Measurements from ENCODE around the gene LRRC74B. TPM values are rescaled to one million over a fixed set of nuclear protein-coding genes. Genes with fewer than 3 reads are reported as not detected.
"Not testable (repeated sequence)": the region's sequence is repeated elsewhere in the genome, so short reads cannot be mapped to it uniquely, and the experiment has no call there.

Gene LRRC74B
- total RNA-seq, 1 donor from 2014 or later, result 0.20 TPM

DNA sequence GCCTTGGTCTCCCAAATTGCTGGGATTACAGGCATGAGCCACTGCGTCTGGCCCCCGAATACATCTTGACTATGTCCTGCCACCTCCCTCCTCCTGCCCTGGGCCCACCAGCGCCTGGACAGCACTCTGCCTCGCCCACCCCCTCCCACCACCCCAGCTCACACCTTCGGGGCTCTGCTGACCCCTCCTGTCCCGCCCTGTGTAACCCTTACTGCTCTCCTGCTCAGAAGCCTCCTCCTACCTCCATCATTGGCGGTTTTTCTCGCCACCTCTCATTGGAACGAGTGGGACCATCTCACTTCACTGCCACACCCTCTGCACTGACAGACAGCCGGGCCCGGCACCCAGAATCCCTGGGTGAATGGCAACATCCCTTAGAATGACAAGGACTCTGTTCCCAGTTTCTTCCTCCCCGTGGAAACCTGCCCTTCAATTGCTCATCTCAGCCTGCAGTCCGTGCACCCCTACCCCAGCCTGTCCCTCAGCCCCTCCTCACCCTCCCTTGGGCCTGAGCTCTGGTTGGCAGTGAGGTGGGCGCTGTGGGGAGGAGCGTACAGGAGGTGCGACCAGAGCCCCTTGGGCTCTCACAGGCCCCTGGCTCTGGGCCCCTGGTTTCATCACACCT is 32.2 kb downstream of the LRRC74B start:
- ATAC-seq, result no peak

DNA sequence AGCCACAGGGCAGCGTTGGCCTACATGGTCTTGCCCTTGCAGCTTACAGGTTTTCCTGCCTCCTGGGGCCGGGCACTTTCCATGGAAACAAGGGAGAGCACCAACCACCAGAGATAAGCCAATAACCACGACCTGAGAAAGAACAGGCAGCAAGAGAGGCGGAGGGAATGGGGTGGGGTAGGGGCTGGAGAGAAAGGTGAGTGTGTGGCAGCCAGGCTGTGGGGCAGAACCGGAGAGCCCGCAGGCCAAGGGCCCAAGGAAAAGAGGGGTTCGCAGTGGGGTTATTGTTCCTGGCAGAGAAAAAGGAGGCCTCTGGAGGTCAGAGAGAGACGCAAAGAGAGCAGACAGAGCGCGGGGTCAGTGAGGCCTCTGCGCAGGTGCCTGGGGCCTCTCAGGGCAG is 33.2 kb downstream of the LRRC74B start:
- no peak for ATAC-seq

DNA sequence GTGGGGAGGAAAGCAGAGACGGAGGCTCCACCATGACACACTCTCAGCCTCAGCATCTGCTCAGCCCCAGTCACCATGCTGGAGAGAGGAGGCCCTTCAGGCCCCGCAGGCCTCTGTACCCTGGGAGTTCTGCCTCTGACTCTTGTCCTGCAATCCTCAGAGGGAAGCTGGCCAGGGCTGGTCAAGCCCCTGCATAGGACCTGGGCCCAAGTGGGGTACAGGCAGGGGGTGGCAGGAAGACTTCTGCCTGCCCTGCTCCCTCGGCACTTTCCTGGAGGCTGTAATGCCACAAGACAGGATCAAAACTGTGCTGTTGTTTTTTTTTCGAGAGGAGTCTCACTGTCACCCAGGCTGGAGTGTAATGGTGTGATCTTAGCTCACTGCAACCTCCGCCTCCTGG is 33.7 kb downstream of the LRRC74B start:
- no peak for ATAC-seq

DNA sequence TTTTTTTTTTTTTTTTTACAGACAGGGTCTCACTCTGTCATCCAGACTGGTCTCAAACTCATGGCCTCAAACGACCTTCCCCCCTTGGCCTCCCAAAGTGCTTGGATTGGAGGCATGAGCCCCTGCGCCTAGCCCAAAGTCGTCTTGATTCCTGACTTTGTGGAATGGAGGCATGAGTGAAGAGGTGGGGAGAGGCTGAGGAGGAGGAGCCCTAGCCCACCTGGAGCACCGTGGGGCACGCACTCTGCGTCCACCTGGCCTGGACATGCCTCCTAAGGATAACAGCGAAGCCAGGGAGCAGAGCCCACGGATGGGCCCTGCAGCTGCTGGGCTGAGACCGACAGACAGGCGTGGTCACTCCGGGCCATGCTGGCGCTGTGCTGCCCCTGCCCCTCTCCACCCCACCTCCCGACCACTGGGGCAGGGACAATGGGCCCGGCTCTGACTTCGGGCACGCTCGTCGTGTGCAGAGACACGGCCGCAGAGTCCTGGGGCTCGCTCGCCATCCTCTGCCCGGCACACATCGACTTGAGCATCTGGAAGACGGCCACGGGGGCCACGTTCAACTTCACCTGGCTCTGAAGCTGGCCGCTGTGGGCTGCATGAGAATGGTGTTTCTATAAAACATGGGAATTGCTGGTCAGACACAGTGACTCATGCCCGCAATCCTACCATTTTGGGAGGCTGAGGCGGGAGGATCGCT is 34.8 kb downstream of the LRRC74B start:
- no peak for ATAC-seq

DNA sequence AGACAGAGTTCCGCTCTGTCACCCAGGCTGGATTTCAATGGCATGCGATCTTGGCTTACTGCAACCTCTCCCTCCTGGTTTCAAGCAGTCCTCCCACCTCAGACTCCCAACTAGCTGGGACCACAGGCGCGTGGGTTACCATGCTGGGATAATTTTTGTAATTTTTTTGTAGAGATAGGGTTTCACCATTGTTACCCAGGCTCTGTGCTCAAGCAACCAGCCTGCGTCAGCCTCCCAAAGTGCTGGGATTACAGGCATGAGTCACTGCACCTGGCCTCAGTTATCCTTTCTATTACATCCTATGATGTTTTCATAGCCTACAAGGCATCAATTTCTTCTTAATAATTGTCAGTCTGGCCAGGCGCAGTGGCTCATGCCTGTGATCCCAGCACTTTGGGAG is 36.5 kb downstream of the LRRC74B start:
- ATAC-seq, result peak; percentile 59

DNA sequence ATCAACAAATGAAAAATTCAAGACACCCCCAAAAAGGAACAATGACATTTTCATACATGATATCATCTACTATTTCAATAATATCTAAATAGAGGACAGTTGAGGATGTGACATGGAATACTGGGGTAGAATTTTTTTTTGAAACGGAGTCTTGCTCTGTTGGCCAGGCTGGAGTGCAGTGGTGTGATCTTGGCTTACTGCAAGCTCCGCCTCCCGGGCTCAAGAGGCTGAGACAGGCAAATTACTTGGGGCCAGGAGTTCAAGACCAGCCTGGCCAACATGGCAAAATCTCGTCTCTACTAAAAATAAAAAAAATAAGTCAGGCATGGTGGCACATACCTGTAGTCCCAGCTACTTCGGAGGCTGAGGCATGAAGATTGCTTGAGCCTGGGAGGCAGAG is 41.4 kb downstream of the LRRC74B start:
- no peak for ATAC-seq

GRCh38 chr22:21087926-21088325 is 42.2 kb downstream of the LRRC74B start:
- ATAC-seq, result not testable (repeated sequence)

- not testable (repeated sequence) for ATAC-seq
Observed at GRCh38 chr22:21091220-21091619, 45.5 kb downstream of the LRRC74B start.

GRCh38 chr22:21092797-21093554 is 47.2 kb downstream of the LRRC74B start:
- ATAC-seq, result no peak

GRCh38 chr22:21093555-21094137 is 47.9 kb downstream of the LRRC74B start:
- ATAC-seq, result not testable (repeated sequence)

DNA sequence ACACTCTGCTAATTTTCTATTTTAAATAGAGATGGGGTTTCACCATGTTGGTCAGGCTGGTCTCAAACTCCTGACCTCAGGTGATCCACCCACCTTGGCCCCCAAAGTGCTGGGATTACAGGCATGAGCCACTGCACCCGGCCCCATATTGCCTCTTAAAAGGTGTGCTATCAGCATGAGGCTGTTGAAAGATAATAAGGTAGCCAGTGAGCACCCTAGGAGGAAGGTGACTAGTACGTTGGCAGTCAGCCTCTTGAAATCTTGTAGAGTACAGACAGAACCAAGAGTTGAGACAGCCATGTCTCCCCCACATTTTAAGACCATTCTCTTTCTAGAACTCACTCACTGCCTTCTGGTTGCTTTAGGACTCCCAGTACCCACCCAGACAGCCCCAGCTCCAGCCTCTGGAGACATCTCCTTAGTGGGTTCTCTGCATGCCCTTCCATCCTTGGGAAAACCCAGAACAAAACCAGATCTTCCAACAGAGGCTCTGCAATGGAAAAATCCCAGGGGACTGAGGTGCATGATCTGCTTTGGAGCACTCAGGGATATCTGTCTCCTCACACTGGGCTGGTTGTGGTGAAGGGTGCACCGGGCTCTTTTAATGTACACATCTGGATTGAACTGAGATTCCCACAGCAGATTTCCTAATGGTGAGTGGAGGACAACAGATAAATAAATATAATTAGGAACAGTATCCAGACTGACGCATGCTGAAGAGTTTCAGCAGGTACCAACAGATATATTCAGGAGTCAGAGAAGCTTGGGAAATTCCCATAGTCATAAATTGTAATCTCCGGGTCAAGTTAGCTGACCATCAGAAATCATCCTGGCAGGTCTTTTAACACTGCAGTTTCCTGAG is 49.4 kb downstream of the LRRC74B start:
- no peak for ATAC-seq

- no peak for ATAC-seq
Observed at GRCh38 chr22:21095773-21096107, 50.0 kb downstream of the LRRC74B start.

GRCh38 chr22:21096878-21097277 is 51.1 kb downstream of the LRRC74B start:
- ATAC-seq, result not testable (repeated sequence)

DNA sequence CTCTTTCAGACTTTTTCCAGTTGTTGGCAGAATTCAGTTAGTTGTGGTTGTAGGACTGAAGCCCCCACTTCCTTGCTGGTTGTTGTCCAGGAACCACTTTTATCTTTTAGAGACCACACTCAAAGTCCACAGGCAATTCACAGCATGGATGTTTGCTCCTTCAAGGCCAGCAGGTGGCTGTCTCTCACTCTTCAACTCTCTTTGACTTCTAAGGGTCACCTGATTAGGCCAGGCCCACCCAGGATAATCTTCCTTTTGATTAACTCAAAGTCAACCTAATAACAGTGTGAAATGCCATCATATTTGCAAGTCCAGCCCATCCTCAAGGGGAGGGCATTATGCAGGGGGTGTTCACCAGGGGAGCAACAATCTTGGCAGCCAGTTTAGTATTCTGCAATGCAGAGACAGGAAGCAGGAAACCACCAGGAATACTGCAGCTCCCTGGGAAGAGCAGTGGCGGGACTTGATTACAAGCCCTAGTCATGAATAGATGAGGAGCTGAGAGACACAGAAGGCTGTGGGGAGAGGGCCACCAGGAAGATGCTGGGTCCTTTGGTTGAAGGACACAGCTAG is 52.4 kb downstream of the LRRC74B start:
- ATAC-seq, result no peak

- ATAC-seq, result no peak
Observed at GRCh38 chr22:21099578-21099977, 53.8 kb downstream of the LRRC74B start.

GRCh38 chr22:21100149-21101032 is 54.6 kb downstream of the LRRC74B start:
- ATAC-seq, result no peak

DNA sequence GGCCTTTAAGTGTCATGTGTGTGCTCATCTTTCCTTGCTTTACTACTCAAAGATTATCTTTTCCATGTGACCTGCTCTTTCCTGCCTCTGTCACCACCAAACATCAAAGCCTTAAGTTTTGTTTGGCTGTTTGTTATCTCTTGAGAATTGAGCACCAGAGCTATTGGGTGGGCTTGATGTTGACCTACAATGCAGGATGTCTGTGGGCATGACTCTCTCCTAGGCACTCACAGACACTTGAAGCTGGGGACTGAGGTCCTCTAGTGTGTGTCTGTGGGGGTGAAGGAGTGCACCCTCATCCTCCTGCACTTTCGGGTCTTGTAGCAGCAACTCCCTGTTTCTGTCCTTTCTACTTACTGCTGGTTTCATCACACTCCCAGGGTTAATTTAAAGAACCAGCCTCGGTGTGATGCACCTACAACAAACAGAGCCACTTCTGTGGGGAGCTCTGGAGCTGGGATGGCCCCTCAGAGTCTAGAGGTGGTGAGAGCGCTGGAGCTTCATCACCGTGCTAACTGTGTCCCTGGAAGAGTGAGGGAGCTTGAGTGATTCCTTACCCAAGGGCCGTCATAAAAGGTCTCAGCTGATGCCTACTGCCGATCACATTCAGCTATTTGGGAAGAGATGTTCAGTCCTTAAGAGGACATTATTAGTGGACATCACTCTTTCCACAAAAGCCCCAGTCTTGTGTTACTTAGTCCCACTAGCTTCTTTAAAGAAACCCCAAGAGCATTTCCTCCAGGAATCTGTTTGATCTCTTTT is 56.3 kb downstream of the LRRC74B start:
- no peak for ATAC-seq

DNA sequence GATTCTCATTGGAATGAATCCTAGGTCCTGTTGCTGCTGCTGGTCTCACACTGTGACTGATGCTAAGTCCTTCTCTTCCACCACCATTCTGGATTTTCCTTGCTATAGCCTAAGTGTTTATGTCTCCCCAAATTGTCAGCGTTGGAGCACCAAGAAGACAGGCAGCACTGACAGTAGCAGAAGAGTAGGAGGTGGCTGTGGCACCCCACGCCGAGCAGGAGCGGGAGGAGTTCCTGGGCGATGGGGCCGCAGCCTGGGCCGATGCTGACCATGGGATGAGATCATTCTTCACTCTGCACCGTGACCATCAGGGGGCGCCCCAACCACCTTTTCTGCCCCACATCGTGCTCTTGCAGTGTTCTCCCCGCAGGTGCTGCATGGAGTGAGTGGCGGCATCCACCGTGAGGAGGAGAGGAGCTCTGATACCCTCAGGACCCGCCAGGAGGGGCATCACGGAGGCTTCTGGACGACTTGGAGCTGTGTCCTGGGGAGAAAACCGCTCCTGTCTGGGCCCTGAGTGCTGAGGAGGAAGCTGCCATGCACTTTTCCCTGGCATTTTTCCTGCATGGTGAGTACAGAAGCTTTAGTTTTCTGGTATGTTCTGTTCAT is 57.0 kb downstream of the LRRC74B start:
- peak; percentile 82 for ATAC-seq

DNA sequence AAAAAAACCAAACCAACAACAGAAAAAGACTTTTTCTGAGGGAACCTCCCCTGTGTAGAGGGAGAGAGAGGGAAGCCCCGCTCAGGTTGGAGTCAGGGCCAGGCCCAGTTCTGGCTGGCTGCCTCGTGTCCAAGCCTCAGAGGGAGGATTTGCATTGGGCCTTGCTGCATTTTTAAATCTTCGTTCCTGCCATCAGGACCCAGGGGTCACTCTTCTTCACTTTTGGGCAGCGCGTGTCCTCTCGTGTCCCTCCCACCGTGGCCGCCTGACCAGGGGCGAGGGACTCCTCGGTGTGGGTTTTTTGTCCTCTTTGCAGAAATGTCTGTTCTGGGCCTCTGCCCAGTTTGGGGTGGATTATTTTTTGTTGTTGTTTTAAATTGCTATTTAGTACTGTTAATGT is 57.9 kb downstream of the LRRC74B start:
- ATAC-seq, result no peak

All from esophagus mucosa (tissue), 1 donor.